Measurements from ENCODE around the gene RIT2.
"Not testable (repeated sequence)": the region's sequence is repeated elsewhere in the genome, so short reads cannot be mapped to it uniquely, and the experiment has no call there.

The RIT2 gene

DNA sequence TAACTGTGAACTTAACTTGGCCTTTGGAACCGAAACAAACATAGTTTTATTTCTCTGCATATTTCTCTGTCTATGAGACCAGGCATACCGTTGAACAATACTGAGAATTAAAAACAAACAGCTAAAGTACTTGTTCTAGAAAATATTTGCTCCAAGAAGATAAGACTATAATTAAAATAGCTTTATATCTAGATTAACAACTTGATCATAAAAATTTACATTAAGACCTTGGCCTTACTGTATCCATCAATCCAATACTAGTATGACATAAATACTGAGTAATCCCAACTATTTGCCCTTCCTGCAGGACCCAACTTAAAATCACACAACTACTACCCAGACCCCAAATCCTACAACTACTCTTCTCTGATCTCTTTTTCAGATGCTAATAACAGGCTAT, 260.9 kb downstream of the RIT2 start:
- in situ Hi-C loops (cut with MboI; ENCODE audit: low sequenced_read_pairs): no loop called here

DNA sequence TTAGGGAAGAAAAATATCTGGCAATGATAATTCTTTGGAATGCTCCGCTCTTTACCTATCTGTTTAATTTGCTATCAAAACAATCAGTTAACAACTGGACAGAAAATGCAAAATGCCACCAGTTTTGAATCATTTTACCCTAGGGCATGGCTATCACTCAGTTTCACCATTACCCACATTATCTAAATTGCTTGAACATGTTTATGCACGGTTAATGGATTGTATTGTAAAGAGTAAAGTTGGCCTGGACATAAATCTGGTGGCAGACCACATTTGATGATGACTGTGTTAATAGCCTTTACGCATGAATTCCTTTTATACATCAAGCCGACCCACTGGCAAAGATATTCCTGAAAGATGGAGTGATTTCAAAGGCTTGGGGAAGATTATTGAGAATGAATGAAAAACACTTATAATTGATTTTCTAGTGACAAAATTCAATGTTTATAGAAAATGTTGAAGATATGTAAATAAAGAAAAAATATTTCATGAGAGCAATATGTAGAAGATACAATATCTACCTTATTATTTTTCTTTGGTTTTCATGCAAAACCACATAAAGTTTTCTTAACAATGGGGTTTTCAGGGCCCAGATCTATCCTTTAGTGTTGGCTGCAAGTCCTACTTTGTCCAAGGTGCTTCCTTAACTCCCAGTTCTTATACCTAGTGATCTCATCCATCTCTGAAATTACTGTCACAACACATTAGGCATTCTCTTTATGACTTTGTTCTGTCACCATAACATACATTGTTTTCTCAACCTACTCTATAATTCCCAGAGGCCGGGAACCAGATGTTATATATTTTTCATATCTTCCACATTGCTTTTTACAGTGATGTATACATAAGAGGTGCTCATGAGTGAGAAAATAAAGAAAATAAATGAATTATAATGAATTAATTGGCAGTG, 265.1 kb downstream of the RIT2 start:
- in situ Hi-C loops (cut with MboI; ENCODE audit: low sequenced_read_pairs): no loop called here

DNA sequence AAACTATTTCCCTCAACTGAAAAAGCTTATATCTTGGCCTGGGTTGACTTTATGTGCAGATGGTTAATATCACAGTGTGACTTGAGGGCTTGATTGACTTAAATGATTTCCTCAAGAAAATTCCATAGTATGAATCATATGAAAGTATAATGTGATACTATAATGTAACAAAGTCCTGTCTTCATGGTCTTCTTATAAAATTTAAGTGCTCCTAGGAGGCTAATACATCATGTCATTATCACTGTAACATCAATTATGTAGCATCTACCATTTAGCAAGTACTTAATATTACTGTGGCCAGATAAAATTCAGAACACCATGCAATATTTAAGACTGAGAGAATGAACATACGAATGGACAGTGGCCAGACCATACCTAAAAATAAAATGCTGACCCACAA, 276.1 kb downstream of the RIT2 start:
- in situ Hi-C loops (cut with MboI; ENCODE audit: low sequenced_read_pairs): no loop called here

DNA sequence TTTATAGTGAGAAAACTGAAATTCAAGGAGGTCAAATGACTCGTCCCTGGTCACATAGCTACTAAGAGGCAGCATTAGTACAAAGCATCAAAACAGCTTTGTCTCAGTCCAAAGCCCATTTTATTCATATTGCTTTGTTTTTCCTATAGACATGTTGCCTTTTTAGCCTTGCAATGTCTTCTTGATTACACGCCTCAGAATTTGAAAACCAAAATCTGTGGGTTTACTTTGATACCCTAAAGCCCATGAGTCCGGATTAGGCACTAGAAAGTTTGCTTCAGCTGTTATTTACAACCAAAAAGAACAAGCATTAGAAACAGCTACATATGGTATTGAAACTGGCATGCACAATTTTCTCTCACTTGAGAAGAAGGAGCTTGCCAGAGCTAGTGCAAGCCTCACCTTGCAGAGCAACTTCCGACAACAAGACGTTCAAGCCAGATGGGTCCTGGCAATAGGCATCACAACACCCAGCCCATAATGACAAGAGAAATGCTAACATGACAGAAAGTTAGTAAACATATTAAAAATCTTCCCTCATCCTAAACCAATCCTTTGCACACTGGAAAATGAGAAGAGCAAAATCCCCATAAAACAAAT, 276.8 kb downstream of the RIT2 start:
- in situ Hi-C loops (cut with MboI; ENCODE audit: low sequenced_read_pairs): no loop called here

DNA sequence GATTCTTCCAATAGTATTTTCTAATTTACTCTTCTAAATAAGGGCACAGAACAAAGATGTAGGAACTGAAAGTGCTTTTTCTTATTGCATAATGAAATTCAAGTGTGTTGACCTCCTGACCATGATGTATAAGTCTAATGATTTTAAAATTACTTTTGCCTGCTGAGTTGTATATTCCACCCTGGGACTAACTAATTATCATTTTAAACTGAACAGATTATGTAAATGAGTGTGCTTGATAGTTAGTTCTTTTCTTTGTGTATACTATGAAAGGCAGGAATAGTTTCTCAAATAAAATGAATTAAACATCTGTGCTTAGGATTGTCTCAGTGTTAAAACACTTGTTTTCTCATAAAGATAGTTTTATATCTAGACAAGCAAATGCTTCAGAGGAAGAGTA, 284.5 kb downstream of the RIT2 start:
- in situ Hi-C loops (cut with MboI; ENCODE audit: low sequenced_read_pairs): no loop called here

DNA sequence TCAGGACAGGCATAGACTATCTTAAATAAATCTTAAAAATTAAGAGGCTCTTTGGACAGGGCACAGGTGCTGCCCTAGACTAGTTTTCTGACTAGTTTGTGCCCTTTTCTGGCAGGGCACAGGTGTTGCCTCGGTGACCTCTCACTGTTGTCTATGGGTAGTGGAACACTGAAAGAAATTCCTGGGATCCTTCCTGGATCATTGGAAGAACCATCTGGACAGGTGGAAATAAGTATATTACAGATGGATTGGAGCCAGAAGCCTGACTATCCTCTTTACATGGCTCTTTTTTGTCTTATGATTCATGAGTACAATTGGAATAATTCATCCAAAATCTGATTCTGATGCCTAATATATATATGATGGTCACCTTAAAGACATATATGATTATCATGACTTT, 286.6 kb downstream of the RIT2 start:
- in situ Hi-C loops (cut with MboI; ENCODE audit: low sequenced_read_pairs): no loop called here

DNA sequence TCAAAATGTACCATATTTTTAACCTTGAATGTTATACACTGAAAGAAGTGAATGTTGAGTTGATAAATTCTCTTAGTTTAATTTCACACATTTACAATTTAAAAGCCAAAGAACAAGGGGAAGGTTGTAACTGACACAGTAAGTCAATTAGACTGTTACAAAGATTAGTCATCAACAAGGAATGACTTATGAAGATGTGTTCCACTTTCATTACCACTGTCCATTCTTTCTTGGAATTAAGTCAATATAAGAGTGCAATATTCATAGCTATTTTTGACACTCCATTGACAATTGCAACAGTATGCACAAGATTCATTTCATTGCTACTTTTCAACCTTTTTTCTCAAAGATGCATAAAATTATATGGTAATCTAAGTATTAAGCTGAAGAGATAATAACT, 291.3 kb downstream of the RIT2 start:
- in situ Hi-C loops (cut with MboI; ENCODE audit: low sequenced_read_pairs): no loop called here

DNA sequence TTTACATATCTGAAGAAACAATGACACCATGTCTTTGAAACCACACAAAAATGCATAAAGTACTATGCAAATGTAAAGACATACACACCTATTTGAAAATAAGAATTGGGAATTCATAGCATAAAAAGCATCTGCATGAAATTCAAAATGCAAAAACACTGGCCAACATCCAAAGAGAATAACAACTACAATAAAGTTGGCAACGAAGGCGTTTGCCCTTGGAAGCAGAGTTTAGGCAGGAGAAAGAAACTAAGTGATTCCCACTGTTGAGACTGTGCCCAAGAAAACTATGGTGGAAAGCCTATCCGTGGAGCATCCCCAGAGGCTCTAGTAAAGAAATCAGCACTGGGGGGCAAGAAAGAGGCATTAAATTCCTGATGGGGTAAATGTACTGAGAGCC, 292.8 kb downstream of the RIT2 start:
- in situ Hi-C loops (cut with MboI; ENCODE audit: low sequenced_read_pairs): no loop called here

DNA sequence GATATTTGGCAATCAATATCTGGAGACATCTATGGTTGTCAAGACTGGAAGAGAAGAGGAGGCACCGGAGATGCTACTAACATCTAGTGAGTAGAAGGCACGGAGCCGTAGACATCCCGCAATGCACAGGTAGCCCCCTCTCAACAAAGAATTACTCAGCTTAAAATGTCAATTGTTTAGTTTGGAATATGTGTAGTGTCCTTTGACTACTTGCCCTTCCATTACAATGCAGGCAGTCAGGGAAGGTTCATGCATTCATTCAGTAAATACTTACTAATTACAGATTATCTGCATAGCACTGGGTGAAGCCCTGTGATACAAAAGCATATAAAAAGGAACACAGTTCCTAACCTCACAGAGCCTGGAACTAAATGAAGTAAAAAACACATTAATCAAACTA, 294.0 kb downstream of the RIT2 start:
- in situ Hi-C loops (cut with MboI; ENCODE audit: low sequenced_read_pairs): no loop called here

DNA sequence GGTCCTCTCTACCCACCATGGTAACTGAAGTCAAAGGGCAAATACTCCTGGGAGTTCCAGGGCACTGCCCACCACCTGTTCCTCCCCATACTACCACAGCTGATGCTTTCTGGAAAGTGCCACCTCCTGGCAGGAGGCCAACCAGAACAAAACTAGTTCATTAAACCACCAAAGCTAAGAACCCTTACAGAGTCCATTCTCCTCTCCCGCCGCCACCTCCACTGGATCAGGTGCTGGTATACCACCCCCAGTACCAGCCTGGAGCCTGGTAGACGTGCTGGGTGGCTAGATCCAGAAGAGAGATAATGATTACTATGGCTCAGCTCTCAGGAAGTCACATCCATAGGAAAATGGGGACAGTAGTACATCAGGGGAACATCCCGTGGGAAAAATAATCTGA, 300.9 kb downstream of the RIT2 start:
- in situ Hi-C loops (cut with MboI; ENCODE audit: low sequenced_read_pairs): no loop called here

DNA sequence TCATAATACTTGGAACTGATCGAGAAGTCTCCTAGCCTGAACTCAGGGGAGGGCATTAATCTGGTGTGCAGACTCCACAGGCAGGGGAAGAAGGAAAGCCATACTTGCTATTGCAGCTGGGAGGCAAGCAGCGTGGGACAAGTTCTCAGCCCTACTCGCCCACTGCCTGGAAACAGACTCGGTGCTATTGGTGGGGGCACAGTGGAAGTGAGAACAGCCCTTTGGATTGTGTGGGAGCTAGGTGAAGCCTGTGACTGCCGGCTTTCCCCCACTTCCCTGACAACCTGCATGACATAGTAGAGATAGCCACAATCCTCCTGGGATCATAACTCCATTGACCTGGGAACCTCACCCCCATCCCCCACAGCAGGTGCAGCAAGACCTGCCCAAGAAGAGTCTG, 301.3 kb downstream of the RIT2 start:
- in situ Hi-C loops (cut with MboI; ENCODE audit: low sequenced_read_pairs): no loop called here

DNA sequence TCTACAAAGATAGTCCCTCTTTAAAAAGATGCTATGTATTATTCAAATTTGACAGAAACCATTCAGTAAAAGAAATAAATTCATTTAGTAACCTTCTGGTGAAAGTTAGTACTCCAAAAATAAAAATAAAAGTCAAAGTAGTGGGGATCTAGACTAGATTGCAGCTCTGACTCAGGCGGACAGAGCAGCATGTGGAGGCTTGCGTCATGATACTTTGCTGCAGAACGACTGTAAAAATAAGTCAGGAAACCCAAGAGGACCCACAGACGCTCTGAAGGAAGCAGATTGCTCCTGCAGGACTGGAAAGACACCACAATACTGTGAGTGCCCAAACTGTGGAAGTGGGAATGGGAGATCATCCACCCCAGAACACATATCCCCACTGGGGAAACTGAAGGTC, 301.9 kb downstream of the RIT2 start:
- in situ Hi-C loops (cut with MboI; ENCODE audit: low sequenced_read_pairs): no loop called here

DNA sequence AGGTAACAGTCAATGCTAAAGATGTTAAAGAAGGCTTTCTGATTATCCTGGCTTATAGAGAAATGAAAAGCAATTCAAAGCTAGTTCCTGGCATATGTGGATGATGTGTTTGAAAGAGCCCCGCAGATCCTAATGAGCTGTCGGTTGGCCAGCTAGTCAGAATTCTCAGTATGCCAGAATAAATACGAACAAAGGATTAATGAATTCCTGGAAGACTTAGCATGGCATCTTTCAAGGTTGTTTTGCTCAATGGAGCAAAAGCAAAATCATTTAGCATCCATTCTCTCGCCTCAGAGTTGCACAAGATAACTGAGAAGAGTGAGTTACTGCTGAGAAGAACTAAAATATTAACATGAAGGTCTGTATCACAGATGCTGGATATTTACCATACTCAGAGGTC, 307.6 kb downstream of the RIT2 start:
- in situ Hi-C loops (cut with MboI; ENCODE audit: low sequenced_read_pairs): no loop called here

DNA sequence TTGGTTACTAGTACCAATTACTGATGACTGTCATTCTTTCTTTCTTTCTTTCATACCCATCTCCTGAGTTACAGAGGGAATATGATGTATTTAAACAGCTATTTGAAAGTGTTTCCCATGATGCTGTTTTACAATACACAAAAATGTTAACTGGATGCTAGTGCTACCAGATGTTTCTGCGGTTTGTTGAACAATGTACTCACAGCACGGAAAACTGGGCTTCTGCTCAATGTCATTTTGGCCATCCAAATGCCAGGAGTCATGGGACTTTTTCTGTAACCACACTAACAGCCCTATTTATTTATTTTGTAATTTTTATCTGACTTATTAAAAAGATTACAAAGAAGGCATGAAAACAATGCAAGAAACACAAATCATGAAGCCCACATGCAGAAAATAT, 313.8 kb downstream of the RIT2 start:
- in situ Hi-C loops (cut with MboI; ENCODE audit: low sequenced_read_pairs): no loop called here

DNA sequence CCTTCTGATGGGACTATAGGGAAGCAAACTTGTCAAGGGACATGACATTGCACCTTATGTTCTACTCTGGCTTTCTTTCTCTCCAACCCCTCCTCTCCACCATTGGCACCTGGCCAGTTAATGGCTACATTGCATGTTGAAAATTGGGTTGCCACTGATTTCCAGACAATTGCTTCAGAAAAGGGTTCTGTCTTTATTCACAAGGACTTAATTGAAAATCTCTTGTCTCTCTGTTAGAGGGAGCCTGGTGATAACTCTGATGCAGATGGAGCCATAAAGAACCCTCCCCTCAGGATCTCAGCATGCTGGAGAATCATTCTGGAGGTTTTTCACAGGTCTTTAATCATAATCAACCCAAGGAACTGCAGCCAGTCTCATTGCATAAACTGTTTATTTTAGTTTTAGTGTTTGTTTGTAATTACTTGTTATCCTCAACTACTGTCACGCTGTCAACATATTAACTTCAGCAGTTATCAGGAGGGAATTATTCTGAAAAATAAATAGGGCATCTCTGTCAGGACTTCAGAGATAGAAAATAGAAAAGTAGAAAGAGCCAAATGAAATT, 316.8 kb downstream of the RIT2 start:
- in situ Hi-C loops (cut with MboI; ENCODE audit: low sequenced_read_pairs): no loop called here

DNA sequence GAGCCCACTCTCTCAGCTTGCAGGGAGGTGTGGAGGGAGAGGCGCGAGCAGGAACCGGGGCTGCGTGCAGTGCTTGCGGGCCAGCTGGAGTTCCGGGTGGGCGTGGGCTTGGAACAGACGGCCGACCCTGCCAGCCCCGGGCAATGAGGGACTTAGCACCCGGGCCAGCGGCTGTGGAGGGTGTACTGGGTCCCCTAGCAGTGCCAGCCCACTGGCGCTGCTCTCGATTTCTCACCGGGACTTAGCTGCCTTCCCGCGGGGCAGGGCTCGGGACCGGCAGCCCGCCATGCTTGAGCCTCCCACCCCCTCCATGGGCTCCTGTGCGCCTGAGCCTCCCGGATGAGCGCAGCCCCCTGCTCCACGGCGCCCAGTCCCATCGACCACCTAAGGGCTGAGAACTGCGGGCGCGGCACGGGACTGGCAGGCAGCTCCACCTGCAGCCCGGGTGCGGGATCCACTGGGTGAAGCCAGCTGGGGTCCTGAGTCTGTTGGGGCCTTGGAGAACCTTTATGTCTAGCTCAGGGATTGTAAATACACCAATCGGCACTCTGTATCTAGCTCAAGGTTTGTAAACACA, 320.2 kb downstream of the RIT2 start:
- in situ Hi-C loops (cut with MboI; ENCODE audit: low sequenced_read_pairs): not testable (repeated sequence)

DNA sequence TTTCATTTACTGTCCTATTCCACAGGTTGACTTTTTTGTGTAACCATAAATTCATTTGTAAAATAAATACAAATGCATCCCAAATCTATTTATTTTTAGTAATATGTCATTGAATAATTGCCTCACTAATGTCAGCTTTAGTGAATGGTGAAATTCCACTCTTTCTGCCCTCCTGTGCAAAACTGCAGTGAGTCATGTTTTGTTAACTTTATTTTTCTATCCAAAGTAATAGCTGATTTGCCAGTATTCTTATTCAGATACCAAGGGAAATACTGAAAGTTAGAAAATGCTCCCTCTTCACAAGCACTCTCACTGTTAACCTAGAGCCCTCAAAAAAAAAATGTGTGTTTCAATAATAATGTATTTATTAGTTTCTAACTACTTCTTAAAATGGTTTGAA, 322.8 kb downstream of the RIT2 start:
- in situ Hi-C loops (cut with MboI; ENCODE audit: low sequenced_read_pairs): no loop called here

DNA sequence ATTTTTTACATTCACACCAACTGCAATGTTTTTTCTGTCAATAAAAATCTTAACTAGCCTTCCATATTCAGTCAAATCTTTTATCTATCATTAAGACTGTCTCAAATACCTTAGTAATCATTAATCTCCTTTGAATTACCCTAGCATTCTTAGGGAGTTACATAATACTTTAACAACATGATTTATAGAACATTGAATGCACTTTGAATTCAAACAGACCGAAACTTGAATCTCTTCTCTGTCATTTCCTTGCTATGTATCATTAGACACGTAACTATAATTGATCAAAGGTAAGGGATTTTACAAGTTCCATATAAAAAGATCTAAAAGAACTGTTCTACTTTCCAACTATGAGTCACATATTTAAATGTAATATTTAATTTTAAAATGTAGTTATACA, 330.9 kb downstream of the RIT2 start:
- in situ Hi-C loops (cut with MboI; ENCODE audit: low sequenced_read_pairs): no loop called here

DNA sequence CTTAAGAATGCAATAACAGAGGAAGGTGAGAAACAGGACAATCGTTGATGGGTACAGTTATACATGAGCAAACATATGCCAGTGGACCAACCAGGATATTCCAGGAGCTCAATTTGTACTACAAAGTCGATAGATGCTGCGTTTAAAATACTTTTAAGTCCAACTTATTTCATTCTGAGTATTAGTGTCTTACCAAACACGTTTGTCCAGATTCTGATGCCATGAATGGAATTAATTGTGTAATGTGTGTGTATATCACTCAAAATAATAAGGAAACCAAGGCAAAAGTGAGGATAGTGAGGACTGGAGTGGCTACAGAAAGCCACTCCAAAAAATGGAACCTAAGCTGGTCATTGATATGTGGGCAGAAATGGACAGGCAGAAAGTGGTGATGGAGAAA, 332.6 kb downstream of the RIT2 start:
- in situ Hi-C loops (cut with MboI; ENCODE audit: low sequenced_read_pairs): no loop called here

DNA sequence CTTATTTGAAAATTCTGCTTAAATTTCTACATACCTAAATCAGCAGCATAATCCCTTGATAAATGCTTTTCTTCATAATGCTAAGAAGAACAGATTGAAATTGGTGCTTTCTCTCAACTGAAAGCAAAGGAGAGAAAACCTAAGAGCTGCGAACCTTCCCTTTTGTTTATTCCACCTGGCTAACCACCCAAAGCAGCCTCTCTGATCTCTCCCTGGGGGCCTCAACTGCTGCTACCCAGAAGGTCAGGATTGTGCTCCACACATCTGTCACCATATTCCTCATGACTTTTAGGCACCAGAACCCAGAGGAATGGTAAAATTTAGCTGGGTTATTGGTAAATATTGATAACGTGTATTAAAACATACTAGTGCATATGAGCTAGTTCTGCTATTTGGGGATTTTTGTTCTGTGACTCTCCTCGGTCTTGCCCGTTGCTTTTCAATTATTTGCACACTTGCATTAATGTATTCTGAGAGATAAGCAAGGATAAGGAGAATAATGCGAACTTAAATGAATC, 334.1 kb downstream of the RIT2 start:
- in situ Hi-C loops (cut with MboI; ENCODE audit: low sequenced_read_pairs): no loop called here

DNA sequence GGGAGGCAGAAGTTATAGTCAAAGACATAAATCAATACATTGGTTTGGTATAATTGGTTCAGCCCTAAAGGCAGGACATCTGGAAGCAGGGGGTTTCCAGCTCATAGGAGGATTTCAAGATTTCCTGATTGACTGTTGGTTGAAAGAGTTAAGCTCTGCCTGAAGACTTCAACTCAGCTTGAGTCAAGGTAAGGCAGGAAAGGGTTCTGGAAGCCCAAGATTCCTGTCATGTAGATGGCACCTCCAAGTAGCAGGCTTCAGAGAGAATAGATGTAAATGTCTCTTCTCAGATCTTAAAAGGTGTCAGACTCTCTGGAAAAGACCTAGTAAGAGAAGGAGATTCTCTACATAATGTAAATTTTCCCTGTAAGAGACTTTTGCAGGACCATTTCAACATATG, 335.3 kb downstream of the RIT2 start:
- in situ Hi-C loops (cut with MboI; ENCODE audit: low sequenced_read_pairs): no loop called here
